ENCODE measurements around the gene AKAP3.

The AKAP3 gene

DNA sequence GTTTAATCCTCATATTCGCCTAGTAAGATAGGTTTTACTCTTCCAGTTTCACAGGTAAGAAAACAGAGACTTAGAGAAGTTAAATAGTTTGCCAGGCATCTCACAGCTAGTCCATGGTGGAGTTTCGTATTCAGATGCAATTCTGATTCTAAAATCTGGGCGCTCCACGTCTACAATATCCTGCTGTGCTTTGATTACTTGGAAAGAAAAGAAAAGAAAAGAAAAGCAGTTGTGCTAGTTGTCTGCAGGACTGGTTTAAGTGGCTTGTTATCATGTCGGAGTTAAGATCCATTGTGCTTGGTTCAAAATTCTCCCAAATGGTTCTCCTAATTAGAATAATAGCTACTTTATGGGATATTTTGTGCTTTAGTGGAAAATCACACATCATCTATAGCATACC lies 18.6 kb downstream of the AKAP3 start:
- no peak for DNase-seq (ENCODE audit: low spot score)
- in situ Hi-C loops (cut with MboI; ENCODE audit: low sequenced_read_pairs, unreplicated experiment): no loop called here
- no peak for TF ChIP-seq CTCF (IDR thresholded peaks at IDR 0.05; ENCODE audit: borderline replicate concordance, control extremely low read depth, extremely low read depth, insufficient read depth, missing control alignments)

DNA sequence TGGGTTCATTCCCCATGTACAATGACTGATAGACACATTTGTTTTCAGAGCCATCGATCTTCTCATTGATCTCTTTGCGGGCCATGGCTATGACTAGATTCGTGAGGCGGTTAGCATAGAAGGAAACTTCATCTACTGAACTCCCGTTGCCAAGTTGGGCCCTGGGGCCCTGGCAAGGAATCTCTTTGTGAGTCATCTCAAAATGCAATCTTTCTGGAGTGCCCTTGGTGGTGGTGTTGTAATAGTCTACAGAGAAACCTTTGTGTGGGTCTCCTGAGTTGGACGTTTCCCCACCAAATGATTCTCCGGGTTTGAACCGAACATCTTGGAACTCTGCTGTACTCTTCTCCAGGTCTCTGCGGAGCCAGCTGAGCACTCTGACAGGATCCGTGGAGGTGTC lies 20.4 kb downstream of the AKAP3 start:
- in situ Hi-C loops (cut with MboI; ENCODE audit: low sequenced_read_pairs, unreplicated experiment): no loop called here

GRCh38 chr12:4626543-4626942 lies 22.3 kb downstream of the AKAP3 start:
- in situ Hi-C loops (cut with MboI; ENCODE audit: low sequenced_read_pairs, unreplicated experiment): no loop called here
- TF ChIP-seq CTCF (IDR thresholded peaks at IDR 0.05; ENCODE audit: borderline replicate concordance, control extremely low read depth, extremely low read depth, insufficient read depth, missing control alignments): no peak
- no peak for DNase-seq (ENCODE audit: low spot score)

More for the DNA sequence above, 20.4 kb downstream of the AKAP3 start:
- no peak for DNase-seq (ENCODE audit: low spot score)
- no peak for TF ChIP-seq CTCF (IDR thresholded peaks at IDR 0.05; ENCODE audit: borderline replicate concordance, control extremely low read depth, extremely low read depth, insufficient read depth, missing control alignments)

DNA sequence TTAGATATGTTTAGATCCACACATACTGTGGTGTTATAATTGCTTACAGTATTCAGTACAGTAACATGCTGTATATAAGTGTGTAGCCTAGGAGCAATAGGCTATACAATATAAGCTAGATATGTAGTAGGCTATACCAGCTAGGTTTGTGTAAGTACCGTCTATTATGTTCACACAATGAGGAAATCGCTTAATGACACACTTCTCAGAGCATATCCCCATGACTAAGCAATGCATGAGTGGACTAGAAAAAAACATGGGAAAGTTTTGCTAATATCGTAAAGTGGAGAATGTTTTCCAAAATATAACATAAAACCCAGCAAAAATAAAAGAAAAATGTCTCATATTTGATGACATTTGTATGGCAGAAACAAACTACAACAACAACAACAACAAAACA lies 27.3 kb downstream of the AKAP3 start:
- no peak for DNase-seq (ENCODE audit: low spot score)
- no peak for TF ChIP-seq CTCF (IDR thresholded peaks at IDR 0.05; ENCODE audit: borderline replicate concordance, control extremely low read depth, extremely low read depth, insufficient read depth, missing control alignments)
- in situ Hi-C loops (cut with MboI; ENCODE audit: low sequenced_read_pairs, unreplicated experiment): no loop called here

- no peak for TF ChIP-seq CTCF (IDR thresholded peaks at IDR 0.05; ENCODE audit: borderline replicate concordance, control extremely low read depth, extremely low read depth, insufficient read depth, missing control alignments)
- no peak for DNase-seq (ENCODE audit: low spot score)
- in situ Hi-C loops (cut with MboI; ENCODE audit: low sequenced_read_pairs, unreplicated experiment): no loop called here
Observed at GRCh38 chr12:4615667-4616066, 33.2 kb downstream of the AKAP3 start.

DNA sequence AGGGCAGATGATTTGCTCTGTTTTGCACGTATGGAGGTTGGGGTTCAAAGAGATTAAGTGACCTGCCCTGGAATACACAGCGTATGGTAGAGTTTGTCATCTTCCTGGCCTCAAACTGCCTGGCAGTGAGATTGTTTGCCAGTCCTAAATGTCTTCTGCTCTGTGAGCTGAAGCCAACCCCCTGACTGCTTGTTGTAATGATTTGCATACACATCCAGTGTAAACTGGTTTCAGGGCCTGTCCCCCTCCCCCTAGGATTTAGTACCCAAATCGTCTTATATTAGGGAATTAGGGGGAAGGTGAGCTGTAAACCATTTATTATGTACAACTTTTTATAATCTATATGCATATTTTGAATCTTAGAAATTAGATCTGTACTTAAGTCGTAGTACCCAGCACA lies 38.4 kb downstream of the AKAP3 start:
- TF ChIP-seq CTCF (IDR thresholded peaks at IDR 0.05; ENCODE audit: borderline replicate concordance, control extremely low read depth, extremely low read depth, insufficient read depth, missing control alignments): no peak
- in situ Hi-C loops (cut with MboI; ENCODE audit: low sequenced_read_pairs, unreplicated experiment): no loop called here
- no peak for DNase-seq (ENCODE audit: low spot score)

DNA sequence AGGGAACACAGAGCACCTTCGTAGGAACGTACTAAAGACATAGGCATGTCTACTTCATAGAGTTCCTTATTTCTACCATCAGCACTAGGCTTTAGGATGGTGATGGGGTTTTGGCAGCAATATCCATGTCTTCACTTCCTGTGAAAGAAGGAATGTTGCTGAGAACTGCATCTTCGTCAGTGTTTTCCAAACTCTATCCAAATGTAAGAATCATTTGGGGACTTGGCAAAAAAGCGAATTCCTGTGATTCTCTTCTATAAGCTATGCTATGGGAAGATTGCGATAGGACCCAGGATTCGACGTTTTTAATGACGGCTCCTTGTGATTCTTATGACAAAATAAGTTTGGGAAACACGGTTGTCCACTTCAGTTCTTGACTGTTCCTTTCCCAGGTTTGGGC lies 39.8 kb downstream of the AKAP3 start:
- in situ Hi-C loops (cut with MboI; ENCODE audit: low sequenced_read_pairs, unreplicated experiment): no loop called here
- no peak for TF ChIP-seq CTCF (IDR thresholded peaks at IDR 0.05; ENCODE audit: borderline replicate concordance, control extremely low read depth, extremely low read depth, insufficient read depth, missing control alignments)
- DNase-seq (ENCODE audit: low spot score): no peak

All from GM13976 (cell line).